ENCODE data around the gene LYPD3.

- TF ChIP-seq CTCF (IDR thresholded peaks at IDR 0.05) (no peak), POLR2A (IDR thresholded peaks at IDR 0.05) (no peak)
Measured at GRCh38 chr19:43450545-43450997, 14.8 kb downstream of the LYPD3 start.

All from Peyer's patch (tissue), 4 donors.